GM21447 (cell line): ENCODE data around the gene ZNF512B.

Experiments used
- ATAC-seq: cut with Tn5 transposase; IDR thresholded peaks from one replicate; pipeline ENCODE4 v1.9.1; 2021; ENCODE audit not compliant: unreplicated experiment

The ZNF512B gene

GRCh38 chr20:63951398-63952209, 18.1 kb downstream of the ZNF512B start:
- no peak for ATAC-seq

- ATAC-seq: no peak
Measured at GRCh38 chr20:63950701-63951397, 18.9 kb downstream of the ZNF512B start.

GRCh38 chr20:63947638-63948456, 21.9 kb downstream of the ZNF512B start:
- ATAC-seq: no peak

- no peak for ATAC-seq
Measured at GRCh38 chr20:63946986-63947637, 22.6 kb downstream of the ZNF512B start.

GRCh38 chr20:63945921-63946920, 23.5 kb downstream of the ZNF512B start:
- no peak for ATAC-seq

- ATAC-seq: no peak
Measured at GRCh38 chr20:63945031-63945658, 24.6 kb downstream of the ZNF512B start.

- no peak for ATAC-seq
Measured at GRCh38 chr20:63944078-63944941, 25.4 kb downstream of the ZNF512B start.

GRCh38 chr20:63943808-63944077, 26.0 kb downstream of the ZNF512B start:
- no peak for ATAC-seq

- no peak for ATAC-seq
Measured at GRCh38 chr20:63942969-63943807, 26.5 kb downstream of the ZNF512B start.

GRCh38 chr20:63942250-63942951, 27.3 kb downstream of the ZNF512B start:
- no peak for ATAC-seq

- no peak for ATAC-seq
Measured at GRCh38 chr20:63941282-63942081, 28.2 kb downstream of the ZNF512B start.

- ATAC-seq: no peak
Measured at GRCh38 chr20:63940472-63941266, 29.1 kb downstream of the ZNF512B start.

- no peak for ATAC-seq
Measured at GRCh38 chr20:63940071-63940471, 29.7 kb downstream of the ZNF512B start.

- no peak for ATAC-seq
Measured at GRCh38 chr20:63939061-63939935, 30.4 kb downstream of the ZNF512B start.

- ATAC-seq: no peak
Measured at GRCh38 chr20:63937596-63937995, 32.1 kb downstream of the ZNF512B start.
